Activated T-helper 1 cell treated with anti-CD3 and anti-CD28 coated beads, Interleukin-2, amount 50 U/mL, for 16 hours (primary cell): ENCODE measurements around the gene KLHL6.
"Not testable (repeated sequence)": the region's sequence is repeated elsewhere in the genome, so short reads cannot be mapped to it uniquely, and the experiment has no call there.

Experiments
- DNase-seq, 2 donors: peaks; one replicate each; pipeline ENCODE4 v3.0.0-alpha.2; 2020; ENCODE audit warnings: low read depth in 1 of 2, low spot score in 1 of 2

The KLHL6 gene, protein sequence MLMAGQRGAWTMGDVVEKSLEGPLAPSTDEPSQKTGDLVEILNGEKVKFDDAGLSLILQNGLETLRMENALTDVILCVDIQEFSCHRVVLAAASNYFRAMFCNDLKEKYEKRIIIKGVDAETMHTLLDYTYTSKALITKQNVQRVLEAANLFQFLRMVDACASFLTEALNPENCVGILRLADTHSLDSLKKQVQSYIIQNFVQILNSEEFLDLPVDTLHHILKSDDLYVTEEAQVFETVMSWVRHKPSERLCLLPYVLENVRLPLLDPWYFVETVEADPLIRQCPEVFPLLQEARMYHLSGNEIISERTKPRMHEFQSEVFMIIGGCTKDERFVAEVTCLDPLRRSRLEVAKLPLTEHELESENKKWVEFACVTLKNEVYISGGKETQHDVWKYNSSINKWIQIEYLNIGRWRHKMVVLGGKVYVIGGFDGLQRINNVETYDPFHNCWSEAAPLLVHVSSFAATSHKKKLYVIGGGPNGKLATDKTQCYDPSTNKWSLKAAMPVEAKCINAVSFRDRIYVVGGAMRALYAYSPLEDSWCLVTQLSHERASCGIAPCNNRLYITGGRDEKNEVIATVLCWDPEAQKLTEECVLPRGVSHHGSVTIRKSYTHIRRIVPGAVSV

DNA sequence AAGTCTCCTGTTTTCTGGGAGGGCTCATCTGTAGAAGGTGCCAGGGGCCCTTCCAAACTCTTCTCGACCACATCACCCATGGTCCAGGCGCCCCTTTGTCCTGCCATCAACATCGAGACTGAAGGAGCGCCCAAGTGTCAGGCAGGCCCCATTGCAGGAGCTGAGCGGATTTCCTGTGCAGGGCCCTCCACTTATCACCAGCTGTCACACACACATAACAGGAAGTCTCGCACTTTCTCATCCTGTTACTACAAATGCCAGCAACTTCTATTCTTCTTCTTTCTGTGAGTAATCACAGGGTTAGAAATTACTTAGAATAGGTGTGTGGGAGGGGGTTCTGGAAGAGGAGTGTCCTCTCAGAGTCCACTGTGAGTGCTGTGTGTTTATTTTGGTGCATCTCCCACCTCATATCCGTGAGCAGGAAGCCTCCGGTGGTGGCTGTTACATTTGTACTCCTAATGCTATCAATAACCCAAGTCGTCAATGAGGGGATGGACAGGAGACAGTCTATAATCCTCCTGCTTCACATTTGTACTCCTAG is at the start of gene KLHL6:
Gene KLHL6, minus strand, starts transcription at position 166 of the 541 bp plus-strand sequence. Its CDS starts 53 bp downstream, at position 113.
- peak; percentile 44 to 64 for DNase-seq

DNA sequence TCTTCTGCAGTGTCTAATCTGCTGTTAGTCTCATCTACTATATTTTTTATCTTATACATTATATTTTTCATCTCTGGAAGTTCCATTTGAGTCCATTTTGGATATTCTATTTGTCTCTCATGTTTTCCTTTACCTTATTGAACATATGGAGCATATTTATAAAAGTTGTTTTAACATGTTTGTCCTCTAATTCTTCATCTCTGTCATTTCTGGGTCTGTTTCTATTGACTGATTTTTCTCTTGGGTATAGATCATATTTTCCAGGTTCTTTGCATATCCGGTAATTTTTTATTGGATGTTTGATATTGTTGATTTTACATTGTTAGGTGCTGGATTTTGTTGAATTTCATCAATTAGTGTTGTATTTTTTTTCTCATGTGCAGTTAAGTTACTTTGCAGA is 42.5 kb upstream of the KLHL6 start:
- DNase-seq: no peak

DNA sequence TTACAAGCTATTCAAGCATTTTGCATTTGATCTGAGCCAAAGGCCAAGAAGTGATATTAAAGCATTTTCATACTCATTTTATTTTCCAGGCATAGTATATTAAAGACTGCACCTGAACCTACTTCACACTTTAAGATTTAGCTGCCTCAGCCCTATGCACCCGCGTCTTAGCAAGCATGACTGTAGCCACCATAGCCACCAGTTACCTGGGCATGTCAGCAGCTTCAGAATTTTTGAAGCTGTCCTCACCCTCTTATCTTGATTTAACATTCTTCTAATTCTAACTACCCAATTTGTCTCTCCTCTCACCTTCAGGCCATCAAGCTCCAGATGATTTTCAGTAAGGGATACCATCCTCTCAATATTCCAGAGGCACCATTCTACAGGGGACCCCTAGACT is 39.1 kb upstream of the KLHL6 start:
- no peak for DNase-seq

DNA sequence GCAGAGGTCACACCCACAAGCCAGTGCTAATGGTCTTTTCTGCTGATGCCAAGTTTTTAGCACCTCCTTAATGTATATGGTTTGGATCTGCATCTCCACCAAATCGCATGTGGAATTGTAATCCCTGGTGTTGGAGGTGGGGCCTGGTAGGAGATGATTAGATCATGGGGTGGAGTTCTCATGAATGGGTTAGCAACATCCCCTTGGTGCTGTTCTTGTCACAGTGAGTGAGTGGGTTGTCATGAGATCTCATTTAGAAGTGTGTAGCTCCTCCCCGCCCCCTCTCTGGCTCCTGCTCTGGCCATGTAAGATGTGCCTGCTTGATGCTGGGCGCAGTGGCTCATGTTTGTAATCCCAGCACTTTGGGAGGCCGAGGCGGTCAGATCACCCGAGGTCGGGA is 37.3 kb upstream of the KLHL6 start:
- no peak for DNase-seq

DNA sequence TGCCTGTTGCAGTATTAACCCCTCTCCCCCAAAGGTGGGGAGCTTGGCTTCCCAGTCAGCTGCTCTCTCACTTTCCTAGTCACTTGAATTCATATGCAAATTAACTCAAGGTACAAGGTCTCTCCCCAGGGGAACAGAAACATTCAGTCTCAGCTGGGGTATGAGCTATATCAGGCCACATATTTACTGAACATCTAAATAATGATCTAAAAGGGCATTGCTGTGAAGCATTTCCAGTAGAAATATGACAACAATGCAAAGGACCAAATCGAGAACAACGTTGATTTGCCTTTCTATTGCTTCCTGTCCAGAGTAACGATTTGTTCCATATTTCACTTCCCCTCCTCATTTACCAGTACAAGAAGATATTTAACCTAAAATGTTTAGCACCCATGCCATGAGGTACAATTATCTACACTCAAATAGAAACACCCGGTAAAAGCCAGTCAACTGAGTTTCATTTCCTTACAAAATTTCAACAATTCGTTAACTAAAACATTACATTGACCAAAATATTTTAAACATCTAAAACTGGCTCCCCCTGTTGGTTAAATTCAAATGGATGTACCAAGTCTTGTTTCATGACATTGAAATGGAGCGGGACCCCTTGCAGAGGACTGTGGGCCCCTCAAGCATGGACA is 36.5 kb upstream of the KLHL6 start:
- DNase-seq: no peak

DNA sequence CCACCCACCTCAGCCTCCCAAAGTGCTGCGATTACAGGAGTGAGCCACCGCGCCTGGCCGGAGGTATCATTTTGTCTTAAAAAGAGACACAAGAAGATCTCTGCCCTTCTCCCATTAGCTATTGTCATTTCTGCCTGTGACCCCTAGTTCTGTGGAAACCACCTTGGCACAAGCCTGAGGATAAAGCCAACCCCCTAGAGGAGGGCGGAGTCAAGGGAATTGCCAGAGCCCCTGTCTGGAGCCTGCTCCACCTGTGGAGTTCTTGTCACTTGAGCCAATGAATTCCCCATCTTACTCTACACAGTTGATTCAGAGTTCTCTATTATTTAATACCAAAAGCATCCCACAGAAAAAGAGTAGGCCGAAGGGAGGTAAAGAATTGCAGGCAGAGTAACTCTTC is 34.9 kb upstream of the KLHL6 start:
- DNase-seq: no peak

DNA sequence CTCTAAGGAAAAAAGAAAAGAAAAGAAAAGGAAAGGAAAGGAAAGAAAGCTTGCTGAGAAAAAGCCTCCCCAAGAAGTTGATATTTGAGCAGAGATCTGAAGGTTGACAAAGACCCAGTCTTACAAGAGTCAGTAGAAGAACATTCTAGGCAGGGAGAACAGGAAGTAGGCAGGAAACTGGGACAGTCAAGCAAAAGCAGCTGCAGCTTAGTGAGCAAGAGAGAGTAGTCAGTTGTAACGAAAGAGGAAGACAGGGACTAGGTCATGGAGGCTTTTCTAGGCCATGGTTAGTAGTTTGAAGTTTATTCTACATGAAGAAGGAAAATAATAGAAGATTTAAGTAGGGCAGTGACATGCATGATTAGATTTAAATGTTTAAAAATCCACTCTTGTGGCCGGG is 31.8 kb upstream of the KLHL6 start:
- no peak for DNase-seq

DNA sequence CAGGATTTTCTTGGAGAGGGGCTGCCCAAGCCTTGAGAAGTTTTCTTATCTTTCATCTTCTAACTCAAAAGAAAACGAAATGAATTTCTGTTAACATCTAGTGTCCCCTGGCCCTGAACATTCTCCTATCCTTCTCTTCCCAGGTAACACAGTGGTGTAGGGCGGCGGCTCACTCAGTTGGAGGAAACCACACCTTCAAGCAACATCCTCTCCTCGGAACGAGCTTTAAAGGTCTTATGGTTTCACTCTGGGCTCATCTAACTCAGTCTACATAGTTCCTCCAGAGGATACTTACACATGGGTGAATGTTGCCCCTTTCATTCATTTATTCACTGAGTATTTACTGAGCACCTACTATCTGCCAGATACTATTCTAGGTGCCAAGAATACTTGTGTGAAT is 31.0 kb upstream of the KLHL6 start:
- no peak for DNase-seq

DNA sequence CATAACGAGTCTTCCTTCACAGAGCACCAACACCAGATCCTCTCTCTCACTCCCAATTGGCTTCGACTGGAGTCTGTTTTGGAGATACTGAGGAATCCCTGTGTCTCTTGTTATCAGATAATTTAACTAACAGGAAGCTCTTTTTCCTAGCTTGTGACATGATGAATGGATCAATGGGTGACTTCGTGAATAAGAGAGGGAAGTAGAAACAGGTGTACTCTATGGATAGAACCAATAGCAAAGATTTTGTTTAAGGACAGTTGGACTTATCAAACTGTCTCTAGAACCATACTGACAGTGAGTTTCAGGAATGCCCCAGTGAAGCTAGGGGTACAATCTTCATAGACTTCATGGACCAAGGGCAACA is 29.4 kb upstream of the KLHL6 start:
- no peak for DNase-seq

DNA sequence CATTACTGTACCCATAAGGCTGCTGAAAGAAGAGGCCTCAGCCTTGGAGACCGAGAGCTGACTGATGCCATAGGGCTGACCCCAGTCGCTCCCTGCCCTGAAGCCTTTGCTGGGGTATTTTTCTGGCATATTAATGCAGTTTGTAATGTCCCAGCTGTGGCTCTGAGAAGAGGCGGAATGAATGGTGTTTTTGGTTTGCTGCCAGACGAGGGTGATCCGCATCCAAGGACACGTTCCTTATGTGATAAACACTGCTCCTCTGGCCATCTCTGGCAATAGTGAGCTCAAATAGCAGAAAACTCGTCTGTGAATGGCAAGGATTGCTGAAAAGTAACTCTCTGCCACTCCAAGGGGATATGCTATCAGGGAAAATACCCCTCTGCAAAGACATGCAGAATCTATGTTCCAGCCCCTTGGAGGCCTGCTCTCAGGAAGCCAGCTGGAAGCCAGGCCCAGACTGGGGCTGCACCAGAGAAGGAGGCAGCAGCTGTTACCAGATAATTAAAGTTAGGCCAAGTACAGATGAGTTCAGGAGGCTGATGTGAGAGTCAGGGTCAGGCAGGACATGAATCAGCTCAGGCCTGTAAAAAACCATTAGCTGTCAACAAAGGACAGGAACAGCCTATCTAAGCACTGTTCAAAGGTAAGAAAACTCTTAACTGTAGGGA is 28.9 kb upstream of the KLHL6 start:
- no peak for DNase-seq

DNA sequence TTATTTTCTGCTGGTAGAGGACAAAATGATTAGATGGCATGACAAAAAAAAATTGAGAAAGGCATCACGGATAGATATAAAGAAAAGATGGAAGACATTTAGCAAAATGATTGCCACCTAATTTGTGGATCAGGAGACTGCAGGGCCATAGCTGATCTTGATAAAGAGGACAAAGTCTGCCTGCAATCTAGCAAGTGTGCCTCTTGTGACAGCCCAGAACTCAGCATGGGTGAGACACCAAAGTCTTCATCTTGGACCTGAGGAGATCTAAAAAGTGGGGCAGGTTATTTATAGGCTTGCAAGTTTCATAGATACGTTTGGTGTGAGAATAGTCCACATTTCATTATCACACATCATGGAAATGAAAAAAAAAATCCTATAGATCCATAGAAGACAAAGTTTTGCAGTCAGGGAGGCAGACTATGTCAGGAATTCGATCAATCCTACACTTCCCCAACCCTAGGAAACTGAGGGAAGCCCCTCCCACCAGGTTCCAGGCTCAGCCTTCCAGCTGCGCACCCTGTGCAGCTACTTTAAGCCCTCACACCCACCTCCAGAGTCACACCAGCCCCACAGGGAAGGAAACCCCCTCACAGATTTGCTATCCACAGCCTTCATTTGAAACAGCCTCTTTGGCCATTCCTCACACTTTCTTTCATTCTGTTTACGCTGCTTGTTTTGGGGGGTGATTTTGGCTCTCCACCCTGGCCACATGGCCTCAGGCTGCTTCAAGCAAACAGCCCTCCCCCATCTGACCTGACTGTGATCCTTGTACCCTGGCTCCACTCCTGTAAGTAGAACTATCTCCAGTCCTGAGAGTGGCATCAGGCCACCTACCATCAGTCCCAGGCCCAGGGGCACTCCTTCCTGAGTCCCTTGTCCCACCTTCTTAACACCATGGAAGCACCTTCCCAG is 28.1 kb upstream of the KLHL6 start:
- DNase-seq: no peak

DNA sequence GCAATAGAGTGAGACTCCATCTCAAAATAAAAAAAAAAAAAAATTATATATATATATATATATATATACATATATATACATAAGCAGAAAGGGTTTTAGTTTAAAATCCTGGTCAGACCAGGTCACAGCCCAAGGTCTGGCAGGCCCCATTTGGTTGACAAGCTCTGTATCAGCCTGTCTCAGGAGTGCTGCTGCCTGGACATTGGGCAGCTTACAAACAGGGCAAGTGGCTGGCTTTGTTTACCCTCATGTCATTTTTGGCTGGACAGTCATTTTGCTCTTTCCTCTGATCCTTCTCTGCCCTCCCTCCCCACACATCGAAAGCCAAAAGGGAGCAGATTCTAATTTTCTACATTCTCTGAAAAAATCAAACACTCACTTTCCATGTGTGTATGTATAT is 26.7 kb upstream of the KLHL6 start:
- no peak for DNase-seq

DNA sequence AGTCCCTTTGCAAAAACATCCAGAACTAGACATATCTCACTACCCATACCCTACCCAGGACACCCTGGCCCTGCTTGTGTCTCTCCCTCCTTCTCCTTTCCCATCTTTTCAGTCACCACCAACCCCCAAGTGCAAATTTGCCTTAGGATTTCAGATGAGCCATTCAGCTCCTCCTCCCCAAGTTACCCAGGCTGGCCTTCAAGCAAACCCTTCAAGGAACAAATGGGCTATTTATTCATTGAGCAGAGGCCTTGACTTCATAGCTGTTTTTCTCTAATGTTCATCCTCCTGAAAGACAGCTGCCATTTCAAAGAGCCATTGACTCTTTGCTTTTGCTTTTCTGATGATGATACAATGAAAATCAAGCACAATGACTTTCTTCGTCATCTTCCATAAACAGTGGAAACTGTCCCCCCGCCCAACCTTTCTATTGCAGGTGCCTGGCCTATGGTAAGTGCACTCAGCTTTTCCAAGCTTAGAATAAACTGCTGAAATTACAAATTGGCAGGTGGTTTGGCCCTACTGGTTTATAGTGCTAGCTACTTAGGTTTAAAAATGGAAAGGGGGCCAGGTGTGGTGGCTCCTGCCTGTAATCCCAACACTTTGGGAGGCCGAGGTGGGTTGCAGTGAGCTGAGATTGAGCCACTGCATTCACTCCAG is 26.1 kb upstream of the KLHL6 start:
- no peak for DNase-seq

DNA sequence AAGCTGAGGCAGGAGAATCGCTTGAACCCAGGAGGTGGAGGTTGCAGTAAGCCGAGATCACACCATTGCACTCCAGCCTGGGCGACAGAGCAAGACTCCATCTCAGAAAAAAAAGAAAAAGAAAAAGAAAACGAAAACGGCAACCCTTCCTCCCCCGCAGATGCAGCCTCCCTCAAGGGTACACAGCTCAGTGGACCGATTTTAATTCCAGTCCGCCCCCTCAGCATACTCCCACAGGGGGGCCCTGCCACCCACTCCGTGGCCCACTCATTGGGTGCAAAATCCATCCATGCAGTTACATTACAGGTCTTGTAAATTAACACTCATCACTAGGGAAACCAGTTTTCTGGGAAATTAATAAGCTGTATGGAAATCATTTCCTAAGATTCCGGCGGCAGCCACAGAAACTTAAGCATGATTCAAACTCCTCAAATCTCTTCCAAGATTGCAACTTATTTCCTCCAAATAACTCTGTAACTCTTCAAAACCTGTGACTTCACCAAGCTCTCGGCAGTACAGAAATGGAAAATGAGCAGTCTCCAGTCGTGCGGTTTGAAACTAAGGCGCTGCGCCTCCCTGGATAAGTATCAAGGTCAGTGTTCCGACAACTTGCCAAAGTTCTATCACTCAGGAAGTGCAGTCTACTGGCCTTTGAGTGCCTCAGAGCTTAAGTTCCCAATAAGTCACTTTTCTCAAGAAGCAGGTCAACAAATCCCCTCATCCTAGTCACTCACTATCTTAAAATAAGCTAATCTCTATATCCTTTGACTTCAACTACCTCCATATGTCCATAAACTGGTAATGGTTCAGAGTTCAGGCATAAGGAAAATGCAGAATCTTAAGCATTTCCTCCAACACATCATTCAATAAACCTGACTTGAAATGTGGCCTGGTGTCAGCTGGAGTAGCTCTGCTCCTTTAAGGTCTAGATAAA is 24.7 kb upstream of the KLHL6 start:
- DNase-seq: no peak

DNA sequence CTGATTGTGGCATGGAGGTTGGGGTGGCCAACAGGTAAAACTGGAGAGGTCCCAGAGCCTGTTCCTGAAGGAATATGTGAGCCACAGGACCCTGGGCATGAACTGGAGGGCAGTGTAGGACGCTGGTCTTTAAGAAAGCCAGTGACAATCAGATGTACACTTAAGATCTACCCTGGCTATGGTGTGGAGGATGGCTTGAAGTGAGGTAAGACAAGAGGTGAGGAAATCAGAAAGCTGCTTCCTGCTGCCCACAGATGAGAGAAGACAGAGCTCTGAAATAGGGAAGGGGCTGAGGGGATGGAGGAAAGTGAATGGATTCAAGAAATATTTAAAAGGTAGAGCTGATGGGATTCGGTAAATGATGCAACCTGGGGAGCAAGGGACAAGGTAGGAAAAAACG is 22.7 kb upstream of the KLHL6 start:
- no peak for DNase-seq

DNA sequence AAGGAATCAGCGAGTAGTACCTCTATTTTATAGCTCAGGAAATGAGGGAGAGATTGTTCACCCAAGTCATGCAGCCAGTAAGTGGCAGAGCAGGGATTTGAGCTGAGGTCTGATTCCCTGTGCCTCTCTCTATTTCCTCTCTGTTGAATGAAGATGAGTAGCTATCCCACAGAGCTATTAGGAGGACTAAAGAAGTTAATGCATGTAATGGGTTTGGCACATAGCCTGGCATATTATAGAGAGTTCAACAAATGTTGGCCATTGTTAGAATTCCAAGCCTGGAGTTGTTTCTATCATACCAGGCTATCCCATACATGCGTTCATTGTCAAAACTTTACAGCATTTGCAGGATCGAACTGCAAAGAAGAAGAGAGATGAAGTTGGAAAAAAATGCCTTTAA is 21.8 kb upstream of the KLHL6 start:
- DNase-seq: no peak

DNA sequence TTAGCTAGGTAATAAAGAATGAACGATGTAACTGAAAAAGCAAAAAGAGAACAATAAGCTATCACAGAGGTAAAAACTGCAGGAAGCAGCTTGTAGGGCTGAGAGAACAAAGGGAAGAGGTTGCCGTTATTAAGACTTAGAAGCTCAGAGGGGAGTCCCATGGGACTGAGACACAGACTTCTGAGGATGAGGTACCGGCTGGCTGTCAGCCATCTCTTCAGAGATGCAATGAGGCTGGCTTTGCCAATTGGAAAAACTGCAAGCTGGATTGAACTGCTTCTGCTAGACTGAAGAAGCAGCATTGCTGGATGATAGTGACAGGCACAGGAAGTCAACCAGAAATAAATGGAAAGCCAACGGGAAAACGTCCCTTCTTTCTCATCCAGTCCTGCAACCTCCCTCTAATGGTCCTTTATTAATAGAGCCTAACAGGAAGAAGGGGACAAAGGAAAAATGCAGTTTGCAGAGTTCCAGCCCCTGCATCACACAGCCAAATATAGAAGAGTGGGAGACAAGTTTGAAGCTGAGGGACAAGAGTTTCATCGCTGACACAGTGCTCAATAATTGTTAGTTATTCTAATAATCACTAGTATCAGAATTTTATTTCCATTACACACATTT is 21.1 kb upstream of the KLHL6 start:
- no peak for DNase-seq

DNA sequence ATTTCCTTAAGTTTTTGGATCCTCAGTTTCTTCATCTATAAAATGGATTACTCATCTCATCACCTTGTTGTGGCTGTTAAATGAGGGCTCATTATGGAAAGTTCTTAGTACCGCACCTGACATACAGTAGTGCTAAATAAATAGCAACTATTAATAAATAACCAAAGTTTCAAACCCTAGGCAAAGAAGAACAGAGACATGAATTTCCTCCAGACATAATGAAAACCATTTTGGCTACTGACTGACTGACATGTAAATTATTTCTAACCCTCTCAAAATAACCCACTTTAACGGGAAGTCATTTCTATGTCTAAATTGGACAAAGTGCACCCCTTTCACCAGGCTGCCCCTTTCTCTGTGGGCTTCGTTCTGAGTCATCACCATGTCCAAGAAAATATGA is 17.4 kb upstream of the KLHL6 start:
- DNase-seq: no peak

DNA sequence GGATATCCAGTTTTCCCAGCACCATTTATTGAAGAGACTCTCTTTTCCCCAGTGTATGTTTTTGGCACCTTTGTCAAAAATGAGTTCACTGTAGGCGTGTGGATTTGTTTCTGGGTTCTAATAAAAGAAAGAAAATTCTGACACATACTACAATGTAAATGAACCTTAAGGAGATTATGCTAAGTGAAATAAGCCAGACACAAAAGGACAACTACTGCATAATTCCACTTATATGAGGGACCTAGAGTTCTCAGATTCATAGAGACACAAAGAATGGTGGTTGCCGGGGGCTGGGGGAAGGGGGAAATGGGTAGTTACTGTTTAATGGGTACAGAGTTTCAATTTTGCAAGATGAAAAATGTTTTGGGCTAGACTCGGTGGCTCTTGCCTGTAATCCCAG is 14.7 kb upstream of the KLHL6 start:
- DNase-seq: not testable (repeated sequence)
